ENCODE measurements around the gene CREG1. TPM values are rescaled to one million over a fixed set of nuclear protein-coding genes. Genes with fewer than 3 reads are reported as not detected.

The CREG1 gene
- total RNA-seq, 1 donor from 2014 or later = 11.4 TPM

GRCh38 chr1:167533851-167534300 lies 19.7 kb downstream of the CREG1 start:
- intact Hi-C loops (cut with micrococcal nuclease) = loop anchor here (1.0 to 5.0 kb wide), 4 partner anchors 92 to 467 kb away; no protein-coding TSS in a partner anchor

DNA sequence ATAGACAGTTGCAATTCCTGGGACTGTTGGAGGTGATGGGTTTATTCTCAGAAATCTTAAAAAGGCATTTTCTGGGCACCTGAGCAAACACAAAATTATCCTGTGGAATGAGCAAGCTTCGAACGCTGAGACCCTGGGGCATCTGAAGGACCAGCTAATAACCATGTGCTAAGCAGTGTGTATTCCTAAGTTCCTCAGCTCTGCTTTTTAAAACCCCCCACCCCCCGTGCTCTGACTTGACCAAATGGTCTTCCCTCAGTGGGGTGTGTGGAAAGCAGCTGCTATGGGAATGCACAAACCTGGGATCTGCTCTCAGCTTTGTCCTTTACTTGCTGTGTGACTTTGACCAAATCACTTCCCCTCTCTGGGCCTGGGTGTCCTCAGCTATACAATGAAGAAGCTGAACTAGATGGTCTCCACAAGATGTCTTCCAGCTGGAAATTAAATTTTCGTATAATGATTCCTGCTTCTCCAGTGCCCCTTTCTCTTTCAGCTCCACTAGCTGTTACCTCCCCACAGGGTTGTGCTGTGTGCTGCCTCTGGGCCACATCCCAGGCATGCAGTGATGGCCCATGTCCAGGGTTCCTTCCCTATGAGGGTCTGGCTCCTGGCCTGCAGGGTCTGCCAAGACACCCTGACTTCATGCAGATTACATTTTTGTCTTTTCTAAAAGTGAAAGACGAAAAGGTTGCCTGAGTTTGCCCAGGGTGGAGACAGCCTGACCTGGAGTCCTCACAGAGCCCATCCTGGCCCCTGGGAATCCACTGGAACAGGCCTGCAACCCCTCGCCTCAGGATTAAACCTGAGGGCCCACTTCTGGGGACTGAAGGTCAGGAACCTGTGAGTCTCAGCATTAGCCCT lies 20.4 kb downstream of the CREG1 start:
- intact Hi-C loops (cut with micrococcal nuclease) = loop anchor here (1.0 to 5.0 kb wide), 3 partner anchors 91 to 466 kb away; no protein-coding TSS in a partner anchor

GRCh38 chr1:167532375-167532774 lies 21.2 kb downstream of the CREG1 start:
- intact Hi-C loops (cut with micrococcal nuclease) = loop anchor here (2.0 to 5.0 kb wide), 2 partner anchors 264 to 465 kb away; no protein-coding TSS in a partner anchor

DNA sequence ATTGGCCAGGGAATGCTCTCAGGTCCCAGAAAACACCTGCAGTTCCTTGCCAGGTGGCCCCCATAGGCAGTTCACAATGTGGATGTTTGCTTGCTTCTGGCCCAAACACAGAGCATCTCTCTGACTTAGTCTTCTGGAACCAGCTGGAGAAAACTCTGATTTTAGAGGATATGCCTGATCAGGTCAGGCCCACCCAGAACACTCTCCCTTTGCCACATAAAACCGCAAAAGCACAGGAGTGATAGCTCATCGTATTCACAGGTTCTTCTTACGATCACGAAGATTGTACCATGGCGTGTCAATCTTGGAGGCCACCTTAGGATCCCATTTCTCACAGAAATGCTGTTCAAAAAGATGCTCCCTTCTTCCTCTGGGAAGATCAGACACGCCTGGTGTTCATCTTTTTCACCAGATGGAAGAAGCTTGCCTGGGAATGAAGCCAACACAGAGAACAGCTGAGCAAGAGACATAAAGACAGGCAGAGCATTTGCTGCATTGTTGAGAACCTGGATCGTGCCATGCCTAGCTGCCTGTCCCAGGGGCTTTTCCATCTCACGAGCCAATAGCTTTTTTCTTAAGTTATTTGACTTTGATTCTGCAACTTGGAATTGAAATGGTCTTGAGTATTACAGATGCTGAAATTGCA lies 23.6 kb downstream of the CREG1 start:
- intact Hi-C loops (cut with micrococcal nuclease) = loop anchor here (5.0 kb wide), 1 partner anchor 463 kb away; no protein-coding TSS in a partner anchor

- intact Hi-C loops (cut with micrococcal nuclease) = no loop called here
Observed at GRCh38 chr1:167528057-167528728, 25.4 kb downstream of the CREG1 start.

DNA sequence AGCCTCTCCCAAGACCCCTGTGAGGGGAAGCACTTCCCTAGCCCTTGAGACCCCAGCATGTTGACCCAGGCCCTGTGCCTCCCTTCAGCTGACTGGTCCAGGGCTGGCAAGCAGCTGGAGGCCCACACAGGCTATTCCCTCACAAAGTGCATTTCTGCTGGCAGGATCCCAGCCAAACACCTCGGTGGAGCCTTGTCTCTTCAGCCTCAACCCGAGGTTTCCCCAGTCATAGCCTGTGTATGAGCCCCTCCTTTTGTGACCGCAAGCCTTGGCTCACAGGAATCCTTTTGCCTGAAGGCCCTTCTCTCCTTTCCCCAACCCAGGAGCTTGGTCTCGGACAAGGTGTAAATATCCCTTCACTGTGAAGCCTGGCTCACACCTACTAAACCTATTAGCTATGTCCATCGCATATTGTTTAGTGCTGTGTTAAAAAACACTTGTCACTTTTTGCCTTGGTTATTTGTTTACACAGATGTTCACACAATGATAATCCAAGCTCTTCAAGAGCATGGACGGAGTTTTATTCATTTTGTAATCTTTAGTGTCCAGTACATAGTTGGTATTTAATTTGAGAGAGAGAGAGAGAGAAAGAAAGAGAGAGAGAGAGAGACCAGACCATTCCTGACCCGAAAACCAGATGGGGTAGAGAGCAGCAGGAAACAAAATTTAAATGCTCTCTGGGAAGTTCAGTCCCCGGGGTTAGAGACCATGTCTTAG lies 26.7 kb downstream of the CREG1 start:
- intact Hi-C loops (cut with micrococcal nuclease) = no loop called here

DNA sequence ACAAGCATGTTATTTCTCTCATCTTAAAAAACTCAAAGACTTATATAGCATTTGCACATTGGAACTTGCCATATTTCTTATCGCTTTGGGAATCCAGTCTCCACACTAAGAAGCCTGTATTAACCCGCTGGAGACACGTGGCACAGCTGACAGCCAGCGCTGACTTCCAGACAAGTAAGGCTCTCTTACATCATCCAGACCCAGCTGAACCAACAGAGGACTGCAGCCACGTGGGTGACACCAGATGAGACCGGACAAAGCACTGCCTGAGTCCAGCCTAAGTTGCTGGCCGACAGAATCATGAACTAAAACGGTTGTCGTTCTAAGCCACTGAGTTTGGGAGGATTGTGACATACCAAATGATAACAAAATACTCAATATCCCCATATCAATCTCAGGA lies 28.9 kb downstream of the CREG1 start:
- intact Hi-C loops (cut with micrococcal nuclease) = no loop called here

- intact Hi-C loops (cut with micrococcal nuclease) = no loop called here
Observed at GRCh38 chr1:167522246-167522645, 31.3 kb downstream of the CREG1 start.

GRCh38 chr1:167520711-167521206 lies 32.8 kb downstream of the CREG1 start:
- intact Hi-C loops (cut with micrococcal nuclease) = no loop called here

DNA sequence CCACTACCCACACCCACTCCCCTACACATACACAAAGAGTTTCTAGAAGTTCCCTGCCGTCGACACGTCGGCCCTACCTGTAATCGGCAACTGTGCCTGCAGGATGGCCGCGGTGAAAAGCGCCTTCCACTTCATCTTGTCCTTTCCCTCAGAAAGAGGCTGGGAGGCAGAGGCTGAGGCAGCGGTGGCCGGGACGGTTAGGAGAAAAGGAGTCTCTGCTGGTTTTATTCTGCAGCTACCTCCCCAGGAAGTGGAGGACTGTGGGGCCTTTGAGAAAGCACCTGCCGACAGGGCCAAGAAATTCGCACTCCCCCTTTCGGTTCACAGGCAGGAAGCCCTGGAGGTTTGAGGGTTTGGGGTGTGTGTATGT lies 35.2 kb downstream of the CREG1 start, which contains the start of gene CD247:
CD247 (minus strand) TSS at position 199 of the 370 bp plus-strand sequence; CDS start at position 135, 64 bp downstream.
- intact Hi-C loops (cut with micrococcal nuclease) = loop anchor here (1.0 to 5.0 kb wide), 6 partner anchors 26 to 117 kb away; partner anchors contain the start of gene CREG1

- intact Hi-C loops (cut with micrococcal nuclease) = loop anchor here (1.0 to 5.0 kb wide), 6 partner anchors 25 to 116 kb away; partner anchors contain the start of gene CREG1
Observed at GRCh38 chr1:167517535-167518330, 35.8 kb downstream of the CREG1 start.

DNA sequence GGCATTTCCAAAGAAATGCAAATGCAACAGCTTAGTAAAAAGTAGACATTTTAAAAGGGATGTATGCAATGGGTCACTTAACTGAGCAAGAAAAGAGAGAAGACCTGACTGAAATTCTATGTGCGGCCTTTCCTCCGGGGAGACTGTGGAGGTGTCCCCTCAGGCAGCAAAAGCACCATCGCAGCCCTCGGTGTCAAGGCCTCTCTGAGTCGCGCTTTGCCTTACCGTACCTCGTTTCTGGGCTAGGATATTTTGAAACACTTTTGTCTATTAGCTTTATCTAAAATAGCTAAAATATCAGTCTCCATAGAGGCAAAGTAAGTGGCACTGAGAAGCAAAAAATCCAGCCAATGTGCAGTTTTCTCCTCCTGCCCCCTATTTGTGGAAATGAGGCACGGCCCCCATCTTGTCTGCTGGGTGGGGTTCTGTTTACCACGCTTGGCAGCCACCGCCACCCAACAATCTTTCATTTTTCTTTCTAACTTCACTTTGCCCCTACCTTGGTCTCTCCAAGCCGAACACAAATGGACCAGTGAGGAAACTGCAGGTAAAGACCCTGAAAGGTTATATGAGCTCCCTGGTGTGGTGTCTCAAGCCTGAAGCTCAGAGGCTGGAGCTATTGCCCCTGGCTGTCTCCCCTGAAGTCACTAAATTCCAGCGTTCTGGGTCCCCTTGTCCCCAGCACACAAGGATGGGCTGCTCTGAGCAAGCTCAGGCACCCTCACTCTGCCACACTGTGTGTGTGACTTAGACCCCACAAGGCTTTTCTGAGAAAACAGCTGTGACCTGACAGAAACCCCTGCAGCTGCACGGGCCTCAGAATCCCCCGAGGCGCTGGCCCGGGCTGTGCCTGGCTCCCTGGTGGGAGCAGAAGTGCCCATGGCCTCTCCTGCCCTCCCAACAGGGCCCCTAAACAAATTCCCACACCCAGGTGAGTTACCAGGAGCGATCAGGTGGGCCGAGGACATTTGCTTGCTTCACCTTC lies 36.9 kb downstream of the CREG1 start:
- intact Hi-C loops (cut with micrococcal nuclease) = loop anchor here (1.0 to 5.0 kb wide), 3 partner anchors 16 to 296 kb away; partner anchors contain the start of gene POU2F1

DNA sequence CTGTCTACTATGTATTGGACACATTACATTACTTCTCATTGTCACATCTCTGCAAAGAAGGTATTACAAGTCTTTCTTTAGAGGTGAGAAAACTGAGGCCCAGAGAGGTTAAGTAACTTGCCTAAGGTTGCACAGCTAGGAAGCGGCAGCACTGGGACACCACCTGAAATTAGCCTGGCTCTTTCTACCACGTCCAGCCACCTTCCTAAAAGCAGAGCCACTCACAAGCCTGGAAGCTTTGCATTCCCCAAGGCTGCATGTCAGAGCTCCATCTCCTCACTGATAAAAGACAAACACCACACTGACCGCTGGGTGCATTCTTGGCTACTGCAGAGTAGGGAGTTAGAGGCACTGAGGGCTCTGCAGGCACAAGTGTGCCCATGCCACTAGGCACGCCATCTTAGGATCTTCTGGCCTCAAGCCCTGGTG lies 37.7 kb downstream of the CREG1 start:
- intact Hi-C loops (cut with micrococcal nuclease) = loop anchor here (1.0 to 5.0 kb wide), 3 partner anchors 16 to 296 kb away; partner anchors contain the start of gene POU2F1

DNA sequence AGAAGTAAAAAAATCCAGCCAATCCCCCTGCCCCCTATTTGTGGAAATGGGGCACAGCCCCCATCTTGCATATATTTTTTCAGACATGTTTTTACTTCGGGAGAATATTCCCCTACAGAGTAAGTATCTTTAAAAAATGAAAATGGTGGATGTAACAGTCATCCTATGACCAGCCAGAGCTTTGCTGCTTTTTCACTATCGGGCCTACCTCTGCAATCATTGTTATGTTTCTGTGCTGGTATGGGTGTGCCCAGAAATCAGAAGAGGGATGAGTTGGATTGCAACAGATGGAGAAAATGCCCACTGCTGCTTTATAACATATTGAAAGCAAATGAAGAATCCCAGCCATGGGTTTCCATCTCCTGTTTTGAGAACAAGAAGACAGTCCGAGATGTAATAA lies 38.1 kb downstream of the CREG1 start:
- intact Hi-C loops (cut with micrococcal nuclease) = loop anchor here (5.0 kb wide), 1 partner anchor 33 kb away; no protein-coding TSS in a partner anchor

DNA sequence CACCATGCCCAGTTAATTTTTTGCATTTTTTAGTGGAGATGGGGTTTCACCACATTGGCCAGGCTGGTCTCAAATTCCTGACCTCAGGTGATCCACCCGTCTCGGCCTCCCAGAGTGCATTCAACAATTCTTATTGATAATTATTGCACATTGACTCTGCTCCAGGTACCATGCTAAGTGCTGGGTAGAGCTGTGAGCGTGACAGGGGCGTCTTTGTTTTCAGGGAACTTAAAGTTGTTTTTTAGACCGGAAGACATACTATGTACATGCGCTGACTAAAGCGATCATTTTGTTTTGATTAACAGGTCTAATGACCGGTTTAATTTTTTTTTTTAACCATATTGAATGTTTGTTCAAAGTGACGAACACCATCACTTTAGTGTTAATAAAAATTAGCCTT lies 39.3 kb downstream of the CREG1 start:
- intact Hi-C loops (cut with micrococcal nuclease) = no loop called here

DNA sequence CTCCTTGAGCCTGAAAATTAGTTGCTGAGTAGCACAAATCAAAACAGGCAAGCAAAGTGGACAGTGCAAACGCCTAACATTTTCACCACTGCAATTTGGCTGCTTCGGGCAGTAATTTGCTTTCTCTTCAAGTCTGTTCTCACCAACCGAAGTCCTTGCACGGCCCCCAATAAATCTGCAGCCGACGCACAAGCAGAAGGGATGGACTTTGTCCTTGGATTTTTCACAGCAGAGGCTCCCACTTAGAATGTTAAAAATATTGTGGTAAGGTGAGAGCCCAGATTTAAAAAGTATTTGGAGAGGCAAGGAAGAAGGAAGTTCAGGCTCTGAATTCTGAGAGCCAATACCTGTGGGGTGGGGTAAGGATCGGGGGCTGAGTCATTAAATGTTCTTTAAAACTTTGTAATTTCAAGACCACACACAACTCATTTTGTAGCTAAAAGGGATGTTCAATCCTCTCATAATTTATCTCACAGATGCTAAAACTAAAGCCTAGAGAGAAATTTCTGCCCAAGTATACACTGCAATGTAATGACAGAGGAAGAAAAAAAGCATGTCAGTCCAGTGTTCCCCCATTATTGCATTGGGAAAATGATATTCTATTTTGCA lies 41.4 kb downstream of the CREG1 start:
- intact Hi-C loops (cut with micrococcal nuclease) = no loop called here

- intact Hi-C loops (cut with micrococcal nuclease) = no loop called here
Observed at GRCh38 chr1:167511374-167511986, 42.1 kb downstream of the CREG1 start.
